ENCODE results near the gene CLIP4. TPM values are rescaled to one million over a fixed set of nuclear protein-coding genes. Genes with fewer than 3 reads are reported as not detected.

Gene CLIP4, protein sequence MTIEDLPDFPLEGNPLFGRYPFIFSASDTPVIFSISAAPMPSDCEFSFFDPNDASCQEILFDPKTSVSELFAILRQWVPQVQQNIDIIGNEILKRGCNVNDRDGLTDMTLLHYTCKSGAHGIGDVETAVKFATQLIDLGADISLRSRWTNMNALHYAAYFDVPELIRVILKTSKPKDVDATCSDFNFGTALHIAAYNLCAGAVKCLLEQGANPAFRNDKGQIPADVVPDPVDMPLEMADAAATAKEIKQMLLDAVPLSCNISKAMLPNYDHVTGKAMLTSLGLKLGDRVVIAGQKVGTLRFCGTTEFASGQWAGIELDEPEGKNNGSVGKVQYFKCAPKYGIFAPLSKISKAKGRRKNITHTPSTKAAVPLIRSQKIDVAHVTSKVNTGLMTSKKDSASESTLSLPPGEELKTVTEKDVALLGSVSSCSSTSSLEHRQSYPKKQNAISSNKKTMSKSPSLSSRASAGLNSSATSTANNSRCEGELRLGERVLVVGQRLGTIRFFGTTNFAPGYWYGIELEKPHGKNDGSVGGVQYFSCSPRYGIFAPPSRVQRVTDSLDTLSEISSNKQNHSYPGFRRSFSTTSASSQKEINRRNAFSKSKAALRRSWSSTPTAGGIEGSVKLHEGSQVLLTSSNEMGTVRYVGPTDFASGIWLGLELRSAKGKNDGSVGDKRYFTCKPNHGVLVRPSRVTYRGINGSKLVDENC
- total RNA-seq = 37.2 and 43.8 TPM in 2 replicates

DNA sequence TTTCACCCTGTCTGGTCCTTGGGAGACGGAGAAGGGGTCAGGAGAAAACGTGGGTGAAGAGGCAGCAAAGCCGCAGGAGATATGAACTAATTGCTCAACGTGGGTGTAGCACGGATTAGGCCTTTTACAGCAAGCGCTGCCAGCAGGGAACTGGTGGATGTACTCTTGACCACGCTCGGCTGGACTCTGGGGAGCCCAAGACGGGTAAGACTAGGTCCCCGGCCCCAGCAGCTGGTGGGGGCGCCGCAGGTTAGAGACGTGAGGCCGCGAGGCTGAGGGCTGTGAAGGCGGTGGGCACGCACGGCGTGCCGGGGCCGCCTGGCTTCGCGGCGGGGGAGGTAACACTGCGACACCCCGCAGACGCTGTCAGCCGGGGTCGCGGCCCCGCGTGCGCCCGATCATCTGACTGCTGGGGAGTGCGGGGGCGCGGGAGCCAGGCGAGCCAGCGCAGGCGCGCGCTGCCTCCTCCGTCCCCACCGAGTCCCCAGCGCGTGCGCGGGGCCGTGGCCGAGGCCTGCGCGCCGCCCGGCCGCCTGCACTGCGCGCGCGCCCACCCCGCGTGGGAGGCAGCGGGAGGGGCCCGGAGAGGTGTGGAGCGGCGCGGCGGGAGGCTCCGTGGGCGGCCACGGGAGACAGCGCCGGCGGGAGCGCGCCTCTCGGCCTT, at the start of gene CLIP4:
TSS of gene CLIP4 (plus strand) at position 470 of the 664 bp plus-strand sequence. CDS start 5,974 bp downstream, outside the sequence.

DNA sequence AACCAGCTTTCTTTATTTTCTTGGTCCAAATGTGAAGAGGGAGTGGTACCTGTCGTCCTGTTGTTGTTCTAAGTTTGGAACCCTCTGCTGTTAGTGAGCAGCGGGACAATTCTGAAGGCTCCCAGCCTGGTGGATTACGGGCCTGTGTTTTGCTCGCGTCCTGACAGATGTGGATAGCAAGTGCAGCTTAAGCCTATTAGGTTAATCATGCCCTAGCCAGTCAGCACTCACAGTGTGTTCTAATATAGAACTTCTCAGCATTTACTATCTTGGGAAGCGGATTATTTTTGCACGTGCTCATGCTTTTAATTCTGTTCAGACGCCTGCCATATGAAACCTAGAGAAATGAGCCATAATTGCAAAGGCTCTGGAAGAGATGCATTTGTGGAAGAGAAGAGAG, 40.8 kb upstream of the CLIP4 start, which contains the start of gene PCARE:
TSS of gene PCARE (minus strand) at position 113 of the 400 bp plus-strand sequence. CDS start 262 bp downstream, outside the sequence.

Other genes with a start within 250 kb of the CLIP4 start
- 7.5 and 15.2 TPM in 2 replicates for gene TRMT61B, start 245.1 kb upstream of the CLIP4 start, total RNA-seq
- 40.4 and 45.4 TPM in 2 replicates for gene WDR43, start 220.7 kb upstream of the CLIP4 start, total RNA-seq
- under 0.01 and 0.53 TPM in 2 replicates for gene TOGARAM2, start 134.1 kb upstream of the CLIP4 start, total RNA-seq
- not detected in 2 replicates for gene PCARE, start 40.9 kb upstream of the CLIP4 start, total RNA-seq

All from myometrial cell (primary cell).